MM.1S (cell line): ENCODE measurements around the gene TARBP2.
A peak's percentile ranks its signal among the peaks of the same experiment; 100 is the strongest.

Experiments
- DNase-seq: peaks from one replicate; pipeline ENCODE4 v3.0.0-alpha.2; 2015
- H2AFZ ChIP-seq: fragments of 300-600 bp; sonication (generic); 2 replicates; pipeline ENCODE4 v1.6.0; 2016; ENCODE audit warnings: antibody characterized with exemption, low read length
- H3F3A ChIP-seq: fragments of 300-600 bp; sonication (generic); 2 replicates; pipeline ENCODE4 v1.6.1; 2016; ENCODE audit warnings: mild to moderate bottlenecking, antibody characterized with exemption, low read length, moderate library complexity, mixed read lengths; ENCODE audit not compliant: insufficient read depth
- H3K27ac ChIP-seq: fragments of 300-600 bp; sonication (generic); 2 replicates; pipeline ENCODE4 v1.5.1; 2016; ENCODE audit warnings: mild to moderate bottlenecking, low read length
- H3K27me3 ChIP-seq: fragments of 300-600 bp; sonication (generic); replicated peaks from 2 replicates; pipeline ENCODE4 v1.6.0; 2016; ENCODE audit warnings: low read length; ENCODE audit not compliant: insufficient read depth
- H3K36me3 ChIP-seq: fragments of 300-600 bp; sonication (generic); replicated peaks from 2 replicates; pipeline ENCODE4 v1.6.1; 2016; ENCODE audit warnings: mild to moderate bottlenecking, low read length, mixed read lengths; ENCODE audit not compliant: insufficient read depth
- H3K4me1 ChIP-seq: fragments of 300-600 bp; sonication (generic); 2 replicates; pipeline ENCODE4 v1.6.1; 2016; ENCODE audit warnings: low read length, mixed read lengths
- H3K4me2 ChIP-seq: fragments of 300-600 bp; sonication (generic); 2 replicates; pipeline ENCODE4 v1.6.0; 2016; ENCODE audit warnings: low read depth, low read length
- H3K4me3 ChIP-seq: fragments of 300-600 bp; sonication (generic); 2 replicates; pipeline ENCODE4 v1.5.1; 2016; ENCODE audit warnings: low read length, mixed read lengths
- H3K79me2 ChIP-seq: fragments of 300-600 bp; sonication (generic); 2 replicates; pipeline ENCODE4 v1.6.1; 2016; ENCODE audit warnings: mixed run types, low read length, mixed read lengths
- H3K9ac ChIP-seq: fragments of 300-600 bp; sonication (generic); 2 replicates; pipeline ENCODE4 v1.6.1; 2016; ENCODE audit warnings: low read length, mixed read lengths
- H3K9me2 ChIP-seq: fragments of 300-600 bp; sonication (generic); replicated peaks from 2 replicates; pipeline ENCODE4 v1.6.1; 2016; ENCODE audit warnings: mild to moderate bottlenecking, low read length, mixed read lengths; ENCODE audit not compliant: insufficient read depth
- H3K9me3 ChIP-seq: fragments of 300-600 bp; sonication (generic); replicated peaks from 2 replicates; pipeline ENCODE4 v1.6.1; 2016; ENCODE audit warnings: mild to moderate bottlenecking, low read length, mixed read lengths; ENCODE audit not compliant: insufficient read depth
- H4K20me1 ChIP-seq: fragments of 300-600 bp; sonication (generic); 2 replicates; pipeline ENCODE4 v1.6.1; 2016; ENCODE audit warnings: mild to moderate bottlenecking, low read length, moderate library complexity, mixed read lengths; ENCODE audit not compliant: insufficient read depth
- EZH2 ChIP-seq: fragments of 300-600 bp; sonication (generic); optimal IDR thresholded peaks from 2 replicates; pipeline ENCODE3; 2017; ENCODE audit warnings: low read depth, mild to moderate bottlenecking, antibody characterized with exemption, low read length, mixed read lengths
- EZH2phosphoT487 ChIP-seq: fragments of 300-600 bp; sonication (generic); IDR thresholded peaks from 2 replicates; pipeline ENCODE4 v1.6.1; 2018; ENCODE audit warnings: antibody characterized with exemption, low read length
- TF ChIP-seq, protein P1 (sequence below): fragments of 300-600 bp; sonication (generic); IDR thresholded peaks from 2 replicates; pipeline ENCODE4 v1.5.1; 2016; ENCODE audit warnings: antibody characterized with exemption, low read length, mixed read lengths

The TARBP2 gene

DNA sequence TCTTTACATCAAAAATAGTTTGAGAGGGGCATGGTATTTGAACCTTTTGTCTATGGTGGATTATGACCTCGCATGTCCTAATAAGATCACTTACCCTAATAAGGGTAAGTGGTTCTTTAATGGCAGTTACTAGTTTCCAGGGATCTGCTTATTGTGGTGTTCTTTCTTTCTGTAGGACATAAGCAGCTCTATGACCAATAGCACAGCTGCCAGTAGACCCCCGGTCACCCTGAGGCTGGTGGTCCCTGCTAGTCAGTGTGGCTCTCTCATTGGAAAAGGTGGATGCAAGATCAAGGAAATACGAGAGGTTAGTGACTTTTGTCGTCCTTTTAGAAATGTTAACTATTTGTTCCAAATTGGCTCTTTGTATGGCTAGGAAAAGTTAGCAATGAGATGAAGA is 42.0 kb upstream of the TARBP2 start:
- H3K79me2 ChIP-seq: peaks cover 100% of the 10 kb centered on the region
- H3K9me3 ChIP-seq: no peaks in the 10 kb centered on the region
- no peak for DNase-seq
- H3K27ac ChIP-seq: peak overlapping the region; percentile 94
- H2AFZ ChIP-seq: no peak overlapping the region
- no peaks in the 10 kb centered on the region for H3K27me3 ChIP-seq
- peaks cover 98% of the 10 kb centered on the region for H3F3A ChIP-seq
- H3K9me2 ChIP-seq: no peaks in the 10 kb centered on the region
- peaks cover 65% of the 10 kb centered on the region for H3K4me1 ChIP-seq
- no peaks in the 10 kb centered on the region; the same call in none of the 2 replicates for H4K20me1 ChIP-seq
- peak overlapping the region; percentile 76 for H3K4me2 ChIP-seq
- H3K9ac ChIP-seq: peak overlapping the region; percentile 65
- peaks cover 18% of the 10 kb centered on the region for H3K36me3 ChIP-seq
- H3K4me3 ChIP-seq: peak overlapping the region; percentile 38
- TF ChIP-seq, protein P1, sequence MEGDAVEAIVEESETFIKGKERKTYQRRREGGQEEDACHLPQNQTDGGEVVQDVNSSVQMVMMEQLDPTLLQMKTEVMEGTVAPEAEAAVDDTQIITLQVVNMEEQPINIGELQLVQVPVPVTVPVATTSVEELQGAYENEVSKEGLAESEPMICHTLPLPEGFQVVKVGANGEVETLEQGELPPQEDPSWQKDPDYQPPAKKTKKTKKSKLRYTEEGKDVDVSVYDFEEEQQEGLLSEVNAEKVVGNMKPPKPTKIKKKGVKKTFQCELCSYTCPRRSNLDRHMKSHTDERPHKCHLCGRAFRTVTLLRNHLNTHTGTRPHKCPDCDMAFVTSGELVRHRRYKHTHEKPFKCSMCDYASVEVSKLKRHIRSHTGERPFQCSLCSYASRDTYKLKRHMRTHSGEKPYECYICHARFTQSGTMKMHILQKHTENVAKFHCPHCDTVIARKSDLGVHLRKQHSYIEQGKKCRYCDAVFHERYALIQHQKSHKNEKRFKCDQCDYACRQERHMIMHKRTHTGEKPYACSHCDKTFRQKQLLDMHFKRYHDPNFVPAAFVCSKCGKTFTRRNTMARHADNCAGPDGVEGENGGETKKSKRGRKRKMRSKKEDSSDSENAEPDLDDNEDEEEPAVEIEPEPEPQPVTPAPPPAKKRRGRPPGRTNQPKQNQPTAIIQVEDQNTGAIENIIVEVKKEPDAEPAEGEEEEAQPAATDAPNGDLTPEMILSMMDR: no peak
- no peak for TF ChIP-seq EZH2phosphoT487
- TF ChIP-seq EZH2: no peak

DNA sequence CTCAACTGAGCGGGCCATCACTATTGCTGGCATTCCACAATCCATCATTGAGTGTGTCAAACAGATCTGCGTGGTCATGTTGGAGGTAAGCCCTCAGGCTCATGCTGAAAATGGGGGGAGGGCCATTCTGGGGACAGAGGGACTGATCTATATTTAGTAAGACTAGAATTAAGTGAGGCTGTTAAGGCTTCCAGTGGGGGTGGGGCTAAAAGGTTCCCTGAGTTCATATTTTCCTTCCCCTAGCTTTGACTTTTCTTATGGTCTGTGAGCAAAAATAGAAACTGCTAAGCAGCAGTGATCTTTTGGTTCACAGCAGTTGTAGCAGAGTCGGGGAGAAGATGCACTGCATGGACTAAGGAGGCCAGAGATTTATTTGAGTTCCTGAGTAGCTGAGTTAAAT is 40.0 kb upstream of the TARBP2 start:
- Histone ChIP-seq H3K36me3 (peaks cover 10% of the 10 kb centered on the region), H2AFZ (no peak overlapping the region), H3K4me1 (peaks cover 68% of the 10 kb centered on the region), H3K9me3 (no peaks in the 10 kb centered on the region), H3K4me3 (peak overlapping the region; percentile 45), H3K4me2 (peak overlapping the region; percentile 76), H3K9ac (peak overlapping the region; percentile 65), H3K79me2 (peaks cover 100% of the 10 kb centered on the region), H3K9me2 (no peaks in the 10 kb centered on the region), H3K27ac (peak overlapping the region; percentile 94), H4K20me1 (no peaks in the 10 kb centered on the region; the same call in 1 of the 2 replicates), H3F3A (peaks cover 98% of the 10 kb centered on the region), H3K27me3 (no peaks in the 10 kb centered on the region)
- TF ChIP-seq EZH2phosphoT487: no peak
- TF ChIP-seq, protein P1: no peak
- TF ChIP-seq EZH2: no peak
- peak; percentile 89 for DNase-seq

DNA sequence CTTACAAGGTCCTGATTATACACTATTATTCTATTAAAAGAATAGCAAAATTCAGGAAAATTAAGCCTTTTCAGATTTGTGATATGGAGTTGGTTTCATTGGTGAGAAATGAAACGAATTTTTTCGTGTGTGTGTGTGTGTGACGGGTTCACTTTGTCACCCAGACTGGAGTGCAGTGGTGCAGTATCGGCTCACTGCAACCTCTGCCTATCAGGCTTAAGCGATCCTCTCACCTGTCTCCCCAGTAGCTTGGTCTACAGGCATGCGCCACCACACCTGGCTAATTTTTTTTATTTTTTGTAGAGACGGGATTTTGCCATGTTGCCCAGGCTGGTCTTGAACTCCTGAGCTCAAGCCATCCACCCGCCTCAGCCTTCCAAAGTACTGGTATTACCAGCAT is 39.5 kb upstream of the TARBP2 start:
- DNase-seq: peak; percentile 69
- Histone ChIP-seq H3K4me1 (peaks cover 71% of the 10 kb centered on the region), H4K20me1 (no peaks in the 10 kb centered on the region; the same call in 1 of the 2 replicates), H3F3A (peaks cover 98% of the 10 kb centered on the region), H3K9me2 (no peaks in the 10 kb centered on the region), H3K27ac (peak overlapping the region; percentile 94), H2AFZ (no peak overlapping the region), H3K9ac (peak overlapping the region; percentile 65; the same call in 1 of the 2 replicates), H3K36me3 (peaks cover 10% of the 10 kb centered on the region), H3K9me3 (no peaks in the 10 kb centered on the region), H3K4me3 (peak overlapping the region; percentile 45), H3K4me2 (peak overlapping the region; percentile 76), H3K79me2 (peaks cover 100% of the 10 kb centered on the region), H3K27me3 (no peaks in the 10 kb centered on the region)
- no peak for TF ChIP-seq EZH2phosphoT487

DNA sequence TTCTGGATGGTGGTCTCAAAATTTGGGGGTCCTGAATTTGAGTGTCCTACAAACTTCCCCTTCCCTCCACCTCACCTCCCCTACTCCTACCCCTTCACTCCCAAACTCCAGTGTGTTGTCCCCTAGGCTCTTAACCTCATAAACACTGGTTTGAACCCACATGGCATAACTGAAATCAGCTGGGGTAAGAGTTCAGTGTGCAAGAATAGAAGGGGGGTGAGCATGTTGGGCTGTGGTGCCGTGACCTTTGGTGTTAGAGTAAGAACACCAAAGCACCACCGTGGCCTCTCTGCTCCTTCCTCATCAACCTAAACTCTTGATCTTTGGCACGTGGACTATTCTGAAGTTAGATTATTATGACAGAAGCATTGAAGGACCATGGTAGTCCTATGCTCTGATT is 38.1 kb upstream of the TARBP2 start:
- H3K4me2 ChIP-seq: peak overlapping the region; percentile 76
- no peaks in the 10 kb centered on the region; the same call in 1 of the 2 replicates for H4K20me1 ChIP-seq
- peak; percentile 57 for DNase-seq
- peaks cover 10% of the 10 kb centered on the region for H3K36me3 ChIP-seq
- H3K79me2 ChIP-seq: peaks cover 100% of the 10 kb centered on the region
- peak overlapping the region; percentile 45 for H3K4me3 ChIP-seq
- H3K9me2 ChIP-seq: no peaks in the 10 kb centered on the region
- peaks cover 82% of the 10 kb centered on the region for H3K4me1 ChIP-seq
- H3F3A ChIP-seq: peaks cover 98% of the 10 kb centered on the region
- no peaks in the 10 kb centered on the region for H3K27me3 ChIP-seq
- H3K9me3 ChIP-seq: no peaks in the 10 kb centered on the region
- peak overlapping the region; percentile 65 for H3K9ac ChIP-seq
- peak overlapping the region; percentile 94 for H3K27ac ChIP-seq
- no peak overlapping the region for H2AFZ ChIP-seq
- no peak for TF ChIP-seq EZH2phosphoT487
- TF ChIP-seq, protein P1: no peak
- no peak for TF ChIP-seq EZH2
